Epithelial cell of esophagus (primary cell): ENCODE measurements around the gene CATSPERD.

Source experiments
- DNase-seq: peaks from one replicate; pipeline ENCODE4 v3.0.0; 2010; ENCODE audit warnings: low read depth
- H3K4me3 ChIP-seq: 2 replicates; pipeline ENCODE4 v1.5.1; 2011; ENCODE audit warnings: mild to moderate bottlenecking, low read length, control low read depth
- TF ChIP-seq, protein P1 (sequence below): IDR thresholded peaks from 2 replicates; pipeline ENCODE4 v1.5.1; 2011; ENCODE audit warnings: low read depth, mild to moderate bottlenecking, low read length, control low read depth, inconsistent platforms; ENCODE audit not compliant: insufficient read depth; ENCODE audit errors: missing control alignments

Gene CATSPERD

DNA sequence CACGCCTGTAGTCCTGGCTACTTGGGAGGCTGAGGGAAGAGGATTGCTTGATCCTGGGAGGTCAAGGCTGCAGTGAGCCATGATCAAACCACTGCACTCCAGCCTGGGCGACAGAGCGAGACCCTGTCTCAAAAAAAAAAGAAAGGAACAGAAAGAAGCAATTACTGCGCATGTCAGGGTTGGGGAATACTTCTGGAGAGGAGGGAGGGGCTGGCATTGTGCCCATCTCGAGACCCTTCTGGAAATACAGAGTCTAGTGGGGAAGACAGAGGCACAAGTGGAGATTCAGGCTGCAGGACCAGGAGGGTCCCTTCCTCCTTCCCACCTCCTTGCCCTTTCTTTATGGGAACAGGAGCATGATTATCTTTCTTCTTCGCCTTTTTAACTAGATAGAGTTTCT is 33.3 kb downstream of the CATSPERD start:
- TF ChIP-seq, protein P1, sequence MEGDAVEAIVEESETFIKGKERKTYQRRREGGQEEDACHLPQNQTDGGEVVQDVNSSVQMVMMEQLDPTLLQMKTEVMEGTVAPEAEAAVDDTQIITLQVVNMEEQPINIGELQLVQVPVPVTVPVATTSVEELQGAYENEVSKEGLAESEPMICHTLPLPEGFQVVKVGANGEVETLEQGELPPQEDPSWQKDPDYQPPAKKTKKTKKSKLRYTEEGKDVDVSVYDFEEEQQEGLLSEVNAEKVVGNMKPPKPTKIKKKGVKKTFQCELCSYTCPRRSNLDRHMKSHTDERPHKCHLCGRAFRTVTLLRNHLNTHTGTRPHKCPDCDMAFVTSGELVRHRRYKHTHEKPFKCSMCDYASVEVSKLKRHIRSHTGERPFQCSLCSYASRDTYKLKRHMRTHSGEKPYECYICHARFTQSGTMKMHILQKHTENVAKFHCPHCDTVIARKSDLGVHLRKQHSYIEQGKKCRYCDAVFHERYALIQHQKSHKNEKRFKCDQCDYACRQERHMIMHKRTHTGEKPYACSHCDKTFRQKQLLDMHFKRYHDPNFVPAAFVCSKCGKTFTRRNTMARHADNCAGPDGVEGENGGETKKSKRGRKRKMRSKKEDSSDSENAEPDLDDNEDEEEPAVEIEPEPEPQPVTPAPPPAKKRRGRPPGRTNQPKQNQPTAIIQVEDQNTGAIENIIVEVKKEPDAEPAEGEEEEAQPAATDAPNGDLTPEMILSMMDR: no peak
- no peak for DNase-seq
- H3K4me3 ChIP-seq: no peak overlapping the region

GRCh38 chr19:5762608-5763217 is 42.3 kb downstream of the CATSPERD start:
- DNase-seq: no peak
- no peak overlapping the region for H3K4me3 ChIP-seq
- TF ChIP-seq, protein P1: no peak

- no peak for DNase-seq
- no peak overlapping the region for H3K4me3 ChIP-seq
- TF ChIP-seq, protein P1: no peak
Observed at GRCh38 chr19:5765220-5765619, 44.8 kb downstream of the CATSPERD start.

- DNase-seq: no peak
- H3K4me3 ChIP-seq: no peak overlapping the region
- TF ChIP-seq, protein P1: no peak
Observed at GRCh38 chr19:5767949-5768348, 47.5 kb downstream of the CATSPERD start.

DNA sequence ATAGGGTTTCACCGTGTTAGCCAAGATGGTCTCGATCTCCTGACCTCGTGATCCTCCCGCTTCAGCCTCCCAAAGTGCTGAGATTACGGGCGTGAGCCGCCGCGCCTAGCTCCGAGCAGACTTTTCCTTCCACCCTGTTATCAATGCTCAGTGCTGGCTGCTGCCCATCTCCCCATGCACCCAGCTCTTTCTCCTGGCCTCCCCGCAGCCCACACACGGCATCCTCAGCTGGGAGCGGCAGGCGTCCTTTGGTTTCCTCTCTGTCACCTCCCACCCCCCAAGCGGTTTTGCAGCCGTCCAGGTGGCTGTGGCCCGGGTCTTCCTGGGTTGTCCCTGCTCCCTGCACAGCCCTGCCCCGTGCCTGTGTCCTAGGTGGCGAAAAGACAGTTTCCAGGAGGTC is 52.0 kb downstream of the CATSPERD start:
- DNase-seq: no peak
- TF ChIP-seq, protein P1: no peak
- H3K4me3 ChIP-seq: no peak overlapping the region

- H3K4me3 ChIP-seq: no peak overlapping the region
- TF ChIP-seq, protein P1: no peak
- DNase-seq: no peak
Observed at GRCh38 chr19:5773276-5773675, 52.8 kb downstream of the CATSPERD start.

DNA sequence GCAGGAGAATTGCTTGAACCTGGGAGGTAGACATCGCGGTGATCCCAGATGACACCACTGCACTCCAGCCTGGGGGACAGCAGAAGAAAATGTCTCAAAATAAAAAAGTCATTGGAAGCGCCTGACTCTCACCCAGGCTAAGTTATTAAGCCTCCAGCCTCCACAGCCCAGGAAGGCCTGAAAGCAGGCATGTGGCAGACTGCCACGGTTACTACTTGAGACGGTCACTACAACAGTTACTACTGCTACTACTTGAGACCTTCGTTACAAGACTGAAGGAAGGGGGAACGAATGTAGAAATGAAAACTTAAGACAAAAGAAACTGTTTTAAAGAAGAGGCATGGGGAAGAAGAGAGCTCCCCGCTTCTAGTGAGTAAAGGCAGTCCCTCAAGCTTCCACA is 54.5 kb downstream of the CATSPERD start:
- H3K4me3 ChIP-seq: no peak overlapping the region
- TF ChIP-seq, protein P1: no peak
- DNase-seq: no peak
